HG03354 (cell line): ENCODE measurements around the gene BOC.

Experiments used
- ATAC-seq: cut with Tn5 transposase; IDR thresholded peaks from one replicate; pipeline ENCODE4 v1.9.1; 2021; ENCODE audit warnings: mild to moderate bottlenecking; ENCODE audit not compliant: unreplicated experiment, poor library complexity, severe bottlenecking

The BOC gene

GRCh38 chr3:113186566-113186965 lies 24.8 kb upstream of the BOC start:
- no peak for ATAC-seq

GRCh38 chr3:113193288-113193687 lies 18.1 kb upstream of the BOC start:
- no peak for ATAC-seq

GRCh38 chr3:113193719-113194118 lies 17.6 kb upstream of the BOC start:
- ATAC-seq: no peak

GRCh38 chr3:113194823-113195401 lies 16.4 kb upstream of the BOC start:
- ATAC-seq: no peak

GRCh38 chr3:113200351-113200750 lies 11.0 kb upstream of the BOC start:
- no peak for ATAC-seq

- no peak for ATAC-seq
Measured at GRCh38 chr3:113200946-113201345, 10.4 kb upstream of the BOC start.

- ATAC-seq: no peak
Measured at GRCh38 chr3:113204371-113204770, 7.0 kb upstream of the BOC start.

GRCh38 chr3:113205481-113205880 lies 5.9 kb upstream of the BOC start:
- no peak for ATAC-seq

GRCh38 chr3:113210604-113211329 lies 590 bp upstream of the BOC start:
- ATAC-seq: no peak

- no peak for ATAC-seq
Measured at GRCh38 chr3:113212150-113212843, 940 bp downstream of the BOC start.

- no peak for ATAC-seq
Measured at GRCh38 chr3:113212844-113213375, 1.6 kb downstream of the BOC start.

GRCh38 chr3:113213896-113214587 lies 2.7 kb downstream of the BOC start:
- ATAC-seq: no peak

- no peak for ATAC-seq
Measured at GRCh38 chr3:113214917-113215595, 3.7 kb downstream of the BOC start.

GRCh38 chr3:113216393-113216792 lies 5.0 kb downstream of the BOC start:
- no peak for ATAC-seq

- ATAC-seq: no peak
Measured at GRCh38 chr3:113218011-113218680, 6.8 kb downstream of the BOC start.

GRCh38 chr3:113218681-113219045 lies 7.3 kb downstream of the BOC start:
- no peak for ATAC-seq

- ATAC-seq: no peak
Measured at GRCh38 chr3:113219605-113220300, 8.4 kb downstream of the BOC start.

GRCh38 chr3:113220721-113221120 lies 9.4 kb downstream of the BOC start:
- no peak for ATAC-seq
